K562 (cell line): Measurements from ENCODE around the gene ACSF3.

Experiments
- ETV5 ChIP-seq: sonication (generic); formaldehyde crosslinking; IDR thresholded peaks from 2 replicates; pipeline ENCODE4 v1.4.0; 2020; ENCODE audit warnings: low read depth, mild to moderate bottlenecking, missing genetic modification reagents
- SP1 ChIP-seq: sonication (generic); formaldehyde crosslinking; IDR thresholded peaks from 2 replicates; pipeline ENCODE4 v1.8.1; 2022; ENCODE audit warnings: mild to moderate bottlenecking, missing genetic modification reagents
- TF ChIP-seq, protein P1 (sequence below): sonication (generic); formaldehyde crosslinking; IDR thresholded peaks from 2 replicates; pipeline ENCODE4 v1.8.0; 2022; ENCODE audit warnings: mild to moderate bottlenecking, missing genetic modification reagents

DNA sequence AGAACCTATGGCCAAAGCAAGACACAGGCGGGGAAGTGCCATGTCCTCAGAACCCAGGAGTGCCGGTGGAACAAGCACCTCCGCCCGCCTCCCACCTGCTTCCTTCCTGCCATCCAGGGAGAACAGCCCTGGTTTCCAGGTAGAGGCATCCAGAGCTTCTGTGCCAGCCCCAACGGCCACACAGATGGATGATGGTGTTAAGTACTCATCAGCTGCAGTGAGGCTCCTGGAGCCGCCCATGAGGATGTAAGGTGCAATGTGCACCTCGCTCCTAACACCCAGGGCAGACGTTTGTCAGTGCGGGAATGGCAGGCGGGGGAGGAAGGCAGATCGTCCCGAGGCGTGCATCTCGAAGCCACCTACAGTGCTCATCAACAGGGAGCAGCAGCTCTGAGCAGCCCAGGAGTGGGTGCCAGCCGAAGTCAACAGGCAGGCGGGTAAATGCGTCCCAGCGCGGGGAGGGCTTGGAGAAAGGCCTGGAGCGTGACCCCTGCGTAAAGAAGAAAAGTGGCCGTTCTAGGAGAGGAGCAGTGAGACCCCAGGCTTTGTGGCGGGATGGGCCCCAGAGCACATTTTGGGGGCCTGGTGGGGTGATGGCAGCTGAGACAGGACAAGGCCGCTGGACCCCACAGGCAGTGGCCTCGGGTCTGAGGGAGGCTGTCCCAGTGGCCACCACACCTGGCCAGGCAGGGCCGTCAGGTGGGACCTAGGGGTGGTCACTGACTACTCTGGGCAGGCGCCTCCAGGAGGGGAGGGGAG lies 46.1 kb upstream of the ACSF3 start:
- TF ChIP-seq, protein P1, sequence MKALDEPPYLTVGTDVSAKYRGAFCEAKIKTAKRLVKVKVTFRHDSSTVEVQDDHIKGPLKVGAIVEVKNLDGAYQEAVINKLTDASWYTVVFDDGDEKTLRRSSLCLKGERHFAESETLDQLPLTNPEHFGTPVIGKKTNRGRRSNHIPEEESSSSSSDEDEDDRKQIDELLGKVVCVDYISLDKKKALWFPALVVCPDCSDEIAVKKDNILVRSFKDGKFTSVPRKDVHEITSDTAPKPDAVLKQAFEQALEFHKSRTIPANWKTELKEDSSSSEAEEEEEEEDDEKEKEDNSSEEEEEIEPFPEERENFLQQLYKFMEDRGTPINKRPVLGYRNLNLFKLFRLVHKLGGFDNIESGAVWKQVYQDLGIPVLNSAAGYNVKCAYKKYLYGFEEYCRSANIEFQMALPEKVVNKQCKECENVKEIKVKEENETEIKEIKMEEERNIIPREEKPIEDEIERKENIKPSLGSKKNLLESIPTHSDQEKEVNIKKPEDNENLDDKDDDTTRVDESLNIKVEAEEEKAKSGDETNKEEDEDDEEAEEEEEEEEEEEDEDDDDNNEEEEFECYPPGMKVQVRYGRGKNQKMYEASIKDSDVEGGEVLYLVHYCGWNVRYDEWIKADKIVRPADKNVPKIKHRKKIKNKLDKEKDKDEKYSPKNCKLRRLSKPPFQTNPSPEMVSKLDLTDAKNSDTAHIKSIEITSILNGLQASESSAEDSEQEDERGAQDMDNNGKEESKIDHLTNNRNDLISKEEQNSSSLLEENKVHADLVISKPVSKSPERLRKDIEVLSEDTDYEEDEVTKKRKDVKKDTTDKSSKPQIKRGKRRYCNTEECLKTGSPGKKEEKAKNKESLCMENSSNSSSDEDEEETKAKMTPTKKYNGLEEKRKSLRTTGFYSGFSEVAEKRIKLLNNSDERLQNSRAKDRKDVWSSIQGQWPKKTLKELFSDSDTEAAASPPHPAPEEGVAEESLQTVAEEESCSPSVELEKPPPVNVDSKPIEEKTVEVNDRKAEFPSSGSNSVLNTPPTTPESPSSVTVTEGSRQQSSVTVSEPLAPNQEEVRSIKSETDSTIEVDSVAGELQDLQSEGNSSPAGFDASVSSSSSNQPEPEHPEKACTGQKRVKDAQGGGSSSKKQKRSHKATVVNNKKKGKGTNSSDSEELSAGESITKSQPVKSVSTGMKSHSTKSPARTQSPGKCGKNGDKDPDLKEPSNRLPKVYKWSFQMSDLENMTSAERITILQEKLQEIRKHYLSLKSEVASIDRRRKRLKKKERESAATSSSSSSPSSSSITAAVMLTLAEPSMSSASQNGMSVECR (CRISPR knock-in tag), result no peak
- TF ChIP-seq SP1 (CRISPR knock-in tag) (no peak), ETV5 (no peak)
